Measurements from ENCODE around the gene LGALS3BP.
"Not testable (repeated sequence)": the region's sequence is repeated elsewhere in the genome, so short reads cannot be mapped to it uniquely, and the experiment has no call there.

The LGALS3BP gene

GRCh38 chr17:78962984-78963348, 16.8 kb downstream of the LGALS3BP start:
- not testable (repeated sequence) for DNase-seq

DNA sequence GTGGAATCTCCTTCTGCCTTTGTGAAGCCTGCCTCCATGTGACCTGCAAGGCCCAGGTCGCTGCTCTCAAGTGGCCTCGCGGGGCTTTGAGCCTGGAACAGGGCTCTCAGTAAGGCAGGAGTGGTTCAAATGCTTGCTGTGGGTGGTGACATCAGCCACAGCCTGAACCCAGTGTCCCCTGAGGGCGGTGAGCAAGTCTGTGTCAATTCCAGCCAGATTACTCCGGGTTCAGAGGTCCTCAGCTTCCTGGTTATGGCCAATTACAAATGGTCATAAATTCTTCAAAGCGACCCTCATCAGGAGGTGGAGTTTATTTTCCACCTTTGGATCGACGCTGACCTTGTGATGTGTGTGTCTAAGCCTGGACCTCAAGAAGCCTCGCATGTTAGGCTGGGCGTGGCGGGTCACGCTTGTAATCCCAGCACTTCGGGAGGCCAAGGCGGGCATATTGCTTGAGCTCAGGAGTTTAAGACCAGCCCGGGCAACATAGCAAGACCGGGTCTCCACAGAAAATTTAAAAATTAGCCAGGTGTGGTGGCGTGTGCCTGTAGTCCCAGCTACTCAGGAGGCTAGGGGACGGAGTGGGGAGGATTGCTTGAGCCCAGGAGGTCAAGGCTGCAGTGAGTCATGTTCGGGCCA, 17.3 kb downstream of the LGALS3BP start:
- no peak for DNase-seq

- DNase-seq, result no peak
Measured at GRCh38 chr17:78961571-78961970, 18.2 kb downstream of the LGALS3BP start.

- DNase-seq, result no peak
Measured at GRCh38 chr17:78960928-78961327, 18.8 kb downstream of the LGALS3BP start.

- DNase-seq, result no peak
Measured at GRCh38 chr17:78959803-78960202, 19.9 kb downstream of the LGALS3BP start.

DNA sequence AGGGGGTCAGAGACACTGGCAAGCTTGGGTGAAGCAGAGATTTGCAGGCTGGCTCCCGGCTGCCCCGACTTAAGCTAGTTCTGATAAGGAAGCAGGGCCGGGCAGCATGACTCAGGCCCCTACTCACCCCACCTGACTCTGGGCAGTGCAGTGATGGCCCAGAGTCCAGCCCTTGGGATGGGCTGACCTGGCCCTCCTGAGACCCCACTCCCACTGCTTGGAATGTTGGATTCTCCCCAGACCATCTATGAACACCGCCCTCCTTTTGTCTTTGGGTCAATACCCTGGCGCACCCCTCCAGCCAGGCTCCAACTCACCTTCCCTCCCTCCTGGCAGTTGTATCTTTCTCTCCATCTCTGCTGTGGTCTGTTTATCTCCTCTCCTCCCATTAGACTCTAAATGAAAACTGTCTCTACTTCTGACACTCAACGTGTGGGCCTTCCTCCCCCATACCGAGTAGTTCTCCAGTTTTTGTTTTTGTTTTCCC, 21.0 kb downstream of the LGALS3BP start:
- DNase-seq, result no peak

GRCh38 chr17:78957128-78957527, 22.6 kb downstream of the LGALS3BP start:
- DNase-seq, result no peak

DNA sequence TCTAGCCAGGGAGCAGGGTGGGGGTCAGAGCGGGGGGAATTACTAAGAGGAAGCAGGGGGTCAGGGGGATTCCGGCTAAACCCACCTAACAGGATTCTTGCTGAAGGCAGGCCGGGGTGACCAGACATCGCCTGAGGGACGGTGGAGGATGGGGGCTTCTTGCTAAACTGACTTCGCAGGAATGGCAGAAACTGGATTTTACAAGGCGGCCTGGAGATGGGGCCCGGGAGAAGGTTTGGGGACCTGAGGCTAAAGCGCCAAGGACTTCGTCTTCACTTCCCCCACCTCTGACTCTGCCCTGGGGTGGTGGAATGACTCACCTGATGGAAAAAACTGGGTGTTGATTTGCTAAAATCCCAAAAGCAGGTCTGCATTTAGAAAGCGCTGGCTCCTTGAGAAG, 23.5 kb downstream of the LGALS3BP start:
- DNase-seq, result no peak

DNA sequence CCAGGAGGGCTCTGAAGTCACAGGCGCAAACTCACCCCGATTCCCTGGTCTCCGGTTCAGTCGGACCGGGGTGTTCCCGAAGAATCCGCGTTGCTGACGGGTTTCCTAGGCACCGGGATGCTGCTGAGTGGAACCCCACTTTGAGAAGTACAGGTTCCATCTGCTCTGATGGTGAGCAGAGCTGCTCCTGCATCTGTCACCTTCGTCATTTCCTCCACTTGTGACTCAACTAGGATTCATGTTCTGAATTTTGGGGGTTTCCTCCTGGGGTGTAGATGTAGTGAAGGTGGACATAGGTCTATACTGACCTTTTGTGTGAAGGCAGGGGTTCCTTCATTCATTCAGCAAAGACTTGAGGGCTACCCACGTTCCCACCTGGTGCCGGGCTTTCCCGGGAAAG, 25.0 kb downstream of the LGALS3BP start:
- DNase-seq, result no peak

GRCh38 chr17:78953356-78954350, 26.1 kb downstream of the LGALS3BP start:
- DNase-seq, result no peak

GRCh38 chr17:78952706-78953105, 27.0 kb downstream of the LGALS3BP start:
- DNase-seq, result no peak

GRCh38 chr17:78951967-78952551, 27.7 kb downstream of the LGALS3BP start:
- DNase-seq, result no peak

DNA sequence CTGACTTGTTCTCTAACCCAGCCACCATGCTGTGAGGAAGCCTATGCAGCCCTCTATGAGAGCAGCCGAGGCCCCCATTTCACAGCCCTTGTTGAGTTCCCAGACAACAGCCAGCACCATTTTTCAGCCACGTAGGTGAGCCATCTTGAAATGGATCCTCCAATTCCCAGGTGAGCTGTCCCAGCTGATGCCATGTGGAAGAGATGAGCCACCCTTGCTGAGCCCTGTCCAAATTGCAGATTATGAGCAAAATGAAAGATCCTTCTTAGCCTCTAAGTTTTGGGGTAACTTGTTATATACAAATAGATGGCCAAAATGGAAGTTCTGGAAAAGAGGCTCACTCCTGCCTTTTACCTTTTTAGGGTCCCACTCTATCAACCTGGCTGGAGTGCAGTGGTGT, 28.9 kb downstream of the LGALS3BP start:
- no peak for DNase-seq

- no peak for DNase-seq
Measured at GRCh38 chr17:78947235-78948149, 32.2 kb downstream of the LGALS3BP start.

DNA sequence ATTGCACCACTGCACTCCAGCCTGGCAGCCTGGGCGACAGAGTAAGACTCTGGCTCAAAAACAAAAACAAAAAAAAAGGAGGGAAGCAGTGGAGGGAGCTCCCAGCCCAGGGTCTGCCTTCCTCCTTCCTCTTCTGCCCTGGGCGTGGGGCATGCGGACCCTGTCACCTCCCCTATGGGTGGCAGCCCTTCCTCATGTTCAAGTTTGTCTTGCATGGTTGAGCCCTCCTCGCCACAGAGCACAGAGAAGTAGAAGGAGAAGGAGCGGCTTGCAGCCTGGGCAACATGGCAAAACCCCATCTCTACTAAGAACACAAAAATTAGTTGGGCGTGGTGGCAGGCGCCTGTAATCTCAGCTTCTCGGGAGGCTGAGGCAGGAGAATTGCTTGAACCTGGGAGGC, 33.1 kb downstream of the LGALS3BP start:
- DNase-seq, result no peak

DNA sequence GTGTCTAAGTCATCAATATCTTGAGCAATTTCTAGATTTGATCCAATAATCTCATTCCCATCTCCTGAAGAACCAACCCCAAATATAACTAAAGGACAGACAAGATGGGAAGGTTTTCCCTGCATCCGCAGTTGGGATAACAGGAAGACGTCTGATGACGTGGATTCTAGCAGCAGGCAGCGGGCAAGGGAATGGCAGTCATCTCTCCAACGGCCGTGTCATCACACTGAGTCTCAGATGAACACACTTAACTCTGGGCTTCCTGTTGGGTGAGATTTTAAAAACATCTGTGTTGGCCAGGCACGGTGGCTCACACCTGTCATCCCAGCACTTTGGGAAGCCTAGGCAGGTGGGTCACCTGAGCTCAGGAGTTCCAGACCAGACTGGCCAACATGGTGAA, 33.6 kb downstream of the LGALS3BP start:
- DNase-seq, result no peak

DNA sequence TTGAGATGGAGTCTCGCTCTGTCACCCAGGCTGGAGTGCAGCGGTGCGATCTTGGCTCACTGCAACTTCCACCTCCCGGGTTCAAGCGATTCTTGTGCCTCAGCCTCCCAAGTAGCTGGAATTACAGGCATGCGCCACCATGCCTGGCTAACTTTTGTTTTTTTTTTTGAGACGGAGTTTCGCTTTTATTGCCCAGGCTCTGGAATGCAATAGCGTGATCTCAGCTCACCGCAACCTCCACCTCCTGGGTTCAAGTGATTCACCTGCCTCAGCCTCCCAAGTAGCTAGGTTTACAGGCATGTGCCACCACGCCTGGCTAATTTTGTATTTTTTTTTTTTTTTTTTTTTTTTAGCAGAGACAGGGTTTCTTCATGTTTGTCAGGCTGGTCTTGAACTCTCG, 34.3 kb downstream of the LGALS3BP start:
- DNase-seq, result not testable (repeated sequence)

- DNase-seq, result no peak
Measured at GRCh38 chr17:78944956-78945355, 34.8 kb downstream of the LGALS3BP start.

GRCh38 chr17:78944026-78944425, 35.7 kb downstream of the LGALS3BP start:
- no peak for DNase-seq

- DNase-seq, result no peak
Measured at GRCh38 chr17:78940708-78941107, 39.0 kb downstream of the LGALS3BP start.

- DNase-seq, result no peak
Measured at GRCh38 chr17:78940258-78940657, 39.5 kb downstream of the LGALS3BP start.

DNA sequence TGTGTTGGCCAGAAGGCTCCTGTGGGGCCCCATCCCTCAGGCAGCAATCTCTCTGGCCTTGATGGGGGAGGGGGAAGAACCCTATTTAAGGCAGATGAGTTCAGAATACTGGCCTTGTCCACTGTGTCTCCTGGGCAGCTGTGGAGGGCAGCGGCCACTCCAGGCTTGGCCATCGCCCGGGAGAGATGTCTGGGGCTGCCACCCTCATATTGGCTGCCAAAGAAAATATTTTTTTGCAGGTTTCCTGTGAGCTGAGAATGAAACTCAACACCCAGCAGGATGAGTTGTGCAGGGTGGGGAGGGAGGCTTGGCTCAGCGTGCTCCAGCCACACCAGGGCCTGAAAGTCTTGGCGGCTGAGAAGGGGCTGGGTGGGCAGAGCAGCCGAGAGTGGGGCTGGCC, 40.1 kb downstream of the LGALS3BP start:
- DNase-seq, result no peak

GRCh38 chr17:78937561-78937960, 42.2 kb downstream of the LGALS3BP start:
- DNase-seq, result no peak

Data from hematopoietic multipotent progenitor cell treated with erythropoietin and hydrocortisone succinate and interleukin-3 and kit ligand, for 4 days (in vitro differentiated cells).